Endodermal cell (in vitro differentiated cells): ENCODE data around the gene TMEM19. TPM values are rescaled to one million over a fixed set of nuclear protein-coding genes. Genes with fewer than 3 reads are reported as not detected.
A peak's percentile ranks its signal among the peaks of the same experiment; 100 is the strongest.

Experiments
- DNase-seq: peaks from one replicate; pipeline ENCODE4 v3.0.0-alpha.2; 2017
- H3K27ac ChIP-seq: 2 replicates; pipeline ENCODE4 v1.5.1; 2013; ENCODE audit warnings: mild to moderate bottlenecking, low read depth, low read length, moderate library complexity
- H3K27me3 ChIP-seq: 2 replicates; pipeline ENCODE4 v1.6.1; 2013; ENCODE audit warnings: mild to moderate bottlenecking, low read length, moderate library complexity; ENCODE audit not compliant: insufficient read depth, control insufficient read depth, poor library complexity, severe bottlenecking
- H3K36me3 ChIP-seq: 2 replicates; pipeline ENCODE4 v1.7.0; 2013; ENCODE audit warnings: mild to moderate bottlenecking, low read length, moderate library complexity; ENCODE audit not compliant: control insufficient read depth, insufficient read depth
- H3K4me1 ChIP-seq: one replicate; pipeline ENCODE4 v1.7.0; 2013; ENCODE audit warnings: low read length; ENCODE audit not compliant: control insufficient read depth, insufficient read depth
- H3K4me3 ChIP-seq: 2 replicates; pipeline ENCODE4 v1.5.1; 2013; ENCODE audit warnings: mild to moderate bottlenecking, low read length, moderate library complexity
- H3K9ac ChIP-seq: 2 replicates; pipeline ENCODE4 v1.6.1; 2013; ENCODE audit warnings: mild to moderate bottlenecking, low read length, moderate library complexity; ENCODE audit not compliant: poor library complexity, severe bottlenecking; ENCODE audit errors: extremely low read depth
- H3K9me3 ChIP-seq: 2 replicates; pipeline ENCODE4 v1.6.1; 2013; ENCODE audit warnings: mild to moderate bottlenecking, low read length, moderate library complexity; ENCODE audit not compliant: control insufficient read depth
- H3K27ac Mint-ChIP-seq: 2 replicates; pipeline ENCODE4 v1.8.0; 2020; ENCODE audit warnings: mixed read lengths
- H3K27me3 Mint-ChIP-seq: 2 replicates; pipeline ENCODE4 v1.8.0; 2021; ENCODE audit warnings: mild to moderate bottlenecking, mixed read lengths; ENCODE audit not compliant: insufficient read depth
- H3K36me3 Mint-ChIP-seq: 2 replicates; pipeline ENCODE4 v1.8.0; 2020; ENCODE audit warnings: low read depth, mixed read lengths
- H3K4me1 Mint-ChIP-seq: 2 replicates; pipeline ENCODE4 v1.8.0; 2020; ENCODE audit warnings: mixed read lengths
- H3K4me3 Mint-ChIP-seq: 2 replicates; pipeline ENCODE4 v1.8.0; 2020; ENCODE audit warnings: mild to moderate bottlenecking, moderate library complexity, mixed read lengths
- H3K9me3 Mint-ChIP-seq: 2 replicates; pipeline ENCODE4 v1.8.0; 2020; ENCODE audit warnings: mild to moderate bottlenecking, mixed read lengths
- WGBS, 2 experiments: methylation state at CpG; one replicate each; pipeline versions ENCODE4 v1.1.5 to v1.1.7; 2013; ENCODE audit warnings: missing lambda C conversion rate in 2 of 2, mixed read lengths in 1 of 2; ENCODE audit not compliant: insufficient coverage in 1 of 2, insufficient read length in 1 of 2; 5-methylcytosine and 5-hydroxymethylcytosine counted together
- total RNA-seq, 2 donors: library from RNA; stranded (reverse); fragmentation: NEBNext Ultra II Directional in 1 of 2; extraction: Animal tissue kit (Norgen Biotek cat#: 25700) in 1 of 2; gene quantifications; 2 replicates in 1 of 2; 3 replicates in 1 of 2; pipeline ENCODE4 v1.2.1, GENCODE V29; 2021
- TF ChIP-seq, protein P1 (sequence below): fragments of 200-600 bp; sonication (generic); conservative IDR thresholded peaks from 2 replicates; pipeline ENCODE4 v1.5.0; 2021; ENCODE audit warnings: antibody characterized with exemption, mild to moderate bottlenecking

TMEM19 gene
- total RNA-seq, 2 donors from 2014 or later = 12.7 to 15.9 TPM

DNA sequence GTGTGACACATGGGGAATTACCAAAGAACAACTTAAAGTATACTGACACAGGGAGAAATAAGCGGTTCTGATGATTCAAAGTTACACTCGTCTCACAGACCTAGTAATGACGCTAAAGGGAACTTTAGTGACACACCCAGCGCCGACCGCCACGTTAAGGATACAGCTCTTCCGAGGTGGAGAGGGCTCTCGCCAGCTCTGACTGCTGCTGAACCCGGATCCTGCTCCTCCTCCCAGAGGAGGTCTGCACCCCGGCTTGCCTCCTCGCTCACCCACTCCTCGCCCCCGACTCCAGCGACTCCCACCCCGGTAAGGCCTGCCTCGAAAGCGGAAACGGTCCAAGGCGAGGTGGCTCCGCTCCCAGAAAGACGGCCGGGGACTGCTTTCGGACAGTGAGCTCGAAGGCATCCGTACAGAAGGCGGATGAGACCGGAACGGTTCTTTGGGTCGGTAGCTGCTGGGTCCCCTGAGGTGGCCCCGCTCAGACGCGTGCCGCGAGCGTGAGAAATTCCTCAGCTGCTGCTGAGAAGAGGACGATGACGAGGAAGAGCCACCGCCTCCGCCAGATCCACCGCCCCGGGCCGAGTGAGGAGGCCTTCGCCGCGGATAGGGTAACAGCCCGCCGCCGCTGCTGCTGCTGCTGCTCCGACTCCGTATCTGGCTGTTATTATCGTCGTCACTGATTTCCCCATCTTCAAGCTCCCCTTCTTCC is 22.9 kb upstream of the TMEM19 start:
- Histone ChIP-seq H3K27me3 (no peaks in the 10 kb centered on the region), H3K4me3 (peak overlapping the region; percentile 99), H3K9me3 (no peaks in the 10 kb centered on the region), H3K27ac (peak overlapping the region; percentile 94), H3K4me1 (peaks cover 9% of the 10 kb centered on the region), H3K9ac (peak overlapping the region; percentile 99), H3K36me3 (peaks cover 27% of the 10 kb centered on the region)
- Mint-ChIP-seq H3K27me3 (no peaks in the 10 kb centered on the region), H3K27ac (peak overlapping the region; percentile 100), H3K4me1 (peaks cover 30% of the 10 kb centered on the region), H3K4me3 (peak overlapping the region; percentile 100), H3K36me3 (peaks cover 33% of the 10 kb centered on the region), H3K9me3 (no peaks in the 10 kb centered on the region)
- 0 to 2% methylated on average over 19 to 53 of the region's 53 CpGs for WGBS, 2 experiments
- DNase-seq = peak; percentile 89
- TF ChIP-seq, protein P1, sequence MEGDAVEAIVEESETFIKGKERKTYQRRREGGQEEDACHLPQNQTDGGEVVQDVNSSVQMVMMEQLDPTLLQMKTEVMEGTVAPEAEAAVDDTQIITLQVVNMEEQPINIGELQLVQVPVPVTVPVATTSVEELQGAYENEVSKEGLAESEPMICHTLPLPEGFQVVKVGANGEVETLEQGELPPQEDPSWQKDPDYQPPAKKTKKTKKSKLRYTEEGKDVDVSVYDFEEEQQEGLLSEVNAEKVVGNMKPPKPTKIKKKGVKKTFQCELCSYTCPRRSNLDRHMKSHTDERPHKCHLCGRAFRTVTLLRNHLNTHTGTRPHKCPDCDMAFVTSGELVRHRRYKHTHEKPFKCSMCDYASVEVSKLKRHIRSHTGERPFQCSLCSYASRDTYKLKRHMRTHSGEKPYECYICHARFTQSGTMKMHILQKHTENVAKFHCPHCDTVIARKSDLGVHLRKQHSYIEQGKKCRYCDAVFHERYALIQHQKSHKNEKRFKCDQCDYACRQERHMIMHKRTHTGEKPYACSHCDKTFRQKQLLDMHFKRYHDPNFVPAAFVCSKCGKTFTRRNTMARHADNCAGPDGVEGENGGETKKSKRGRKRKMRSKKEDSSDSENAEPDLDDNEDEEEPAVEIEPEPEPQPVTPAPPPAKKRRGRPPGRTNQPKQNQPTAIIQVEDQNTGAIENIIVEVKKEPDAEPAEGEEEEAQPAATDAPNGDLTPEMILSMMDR = no peak

- Histone ChIP-seq H3K27ac (peak within 1 kb of the TSS; percentile 97), H3K9me3 (no peaks in the 10 kb centered on the region), H3K4me1 (peaks cover 9% of the 10 kb centered on the region), H3K27me3 (no peaks in the 10 kb centered on the region), H3K36me3 (peaks cover 19% of the 10 kb centered on the region), H3K4me3 (peak within 1 kb of the TSS; percentile 99), H3K9ac (peak within 1 kb of the TSS; percentile 99)
- peak; percentile 98 for DNase-seq
- 0% methylated on average over 22 to 56 of the region's 57 CpGs for WGBS, 2 experiments
- Mint-ChIP-seq H3K4me1 (peaks cover 27% of the 10 kb centered on the region), H3K27ac (peak within 1 kb of the TSS; percentile 100), H3K9me3 (no peaks in the 10 kb centered on the region), H3K27me3 (no peaks in the 10 kb centered on the region), H3K4me3 (peak within 1 kb of the TSS; percentile 100), H3K36me3 (peaks cover 27% of the 10 kb centered on the region)
- TF ChIP-seq, protein P1 = peak; percentile 37
Observed at GRCh38 chr12:71663561-71664410, 22.1 kb upstream of the TMEM19 start, which contains the start of the genes THAP2 and ZFC3H1. TSS of gene THAP2 (plus strand) at chr12:71664301. CDS start at chr12:71664510, 209 bp downstream. TSS of gene ZFC3H1 (minus strand) at chr12:71663848. CDS start at chr12:71663610, 238 bp downstream.

DNA sequence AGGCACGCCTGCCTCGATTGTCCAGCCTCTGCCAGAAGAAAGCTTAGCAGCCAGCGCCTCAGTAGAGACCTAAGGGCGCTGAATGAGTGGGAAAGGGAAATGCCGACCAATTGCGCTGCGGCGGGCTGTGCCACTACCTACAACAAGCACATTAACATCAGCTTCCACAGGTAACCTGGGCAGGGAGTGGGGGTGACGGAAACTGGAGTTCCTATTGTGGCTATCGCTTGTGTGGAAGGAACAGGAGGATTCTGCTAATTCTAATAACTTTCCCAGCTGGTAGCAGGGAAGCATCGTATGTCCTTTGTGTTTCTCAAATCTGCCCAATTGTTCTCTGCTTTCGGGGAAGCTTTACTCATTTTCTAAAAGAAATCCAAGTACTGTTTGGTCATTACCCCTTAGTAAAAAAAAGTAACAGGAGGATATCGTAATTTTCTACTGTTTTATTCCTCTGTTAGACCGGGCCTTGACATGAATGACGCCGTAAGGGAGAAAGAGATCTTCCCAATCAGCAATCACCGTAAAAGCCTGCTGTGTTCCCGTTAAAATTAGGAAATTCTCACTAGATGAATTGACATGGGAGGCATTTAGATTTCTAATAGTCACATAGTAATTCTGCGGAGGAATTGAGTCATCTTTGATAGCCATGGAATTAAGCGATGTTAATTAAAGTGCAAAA is 21.3 kb upstream of the TMEM19 start:
- Mint-ChIP-seq H3K27me3 (no peaks in the 10 kb centered on the region), H3K36me3 (peaks cover 20% of the 10 kb centered on the region), H3K9me3 (no peaks in the 10 kb centered on the region), H3K27ac (peak overlapping the region; percentile 100), H3K4me3 (peak overlapping the region; percentile 100), H3K4me1 (peaks cover 19% of the 10 kb centered on the region)
- Histone ChIP-seq H3K9ac (peak overlapping the region; percentile 99), H3K36me3 (peaks cover 12% of the 10 kb centered on the region), H3K4me1 (peaks cover 8% of the 10 kb centered on the region), H3K27me3 (no peaks in the 10 kb centered on the region), H3K27ac (peak overlapping the region; percentile 97), H3K4me3 (peak overlapping the region; percentile 99), H3K9me3 (no peaks in the 10 kb centered on the region)
- 0% methylated on average over 6 to 20 of the region's 20 CpGs for WGBS, 2 experiments
- DNase-seq = no peak
- TF ChIP-seq, protein P1 = no peak
